ENCODE results near the gene YARS2.

DNA sequence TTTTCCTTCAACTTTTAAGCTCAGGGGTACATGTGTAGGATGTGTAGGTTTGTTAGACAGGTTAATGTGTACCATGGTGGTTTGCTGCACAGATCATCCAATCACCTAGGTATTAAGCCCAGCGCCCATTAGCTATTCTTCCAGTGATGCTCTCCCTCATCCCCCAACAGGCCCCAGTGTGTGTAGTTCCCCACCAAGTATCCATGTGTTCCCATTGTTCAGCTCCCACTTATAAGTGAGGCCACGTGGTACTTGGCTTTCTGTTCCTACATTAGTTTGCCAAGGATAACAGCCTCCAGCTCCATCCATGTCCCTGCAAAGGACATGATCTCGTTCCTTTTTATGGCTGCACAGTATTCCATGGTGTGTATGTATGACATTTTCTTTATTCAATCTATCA, 48.6 kb upstream of the YARS2 start:
- TF ChIP-seq POLR2A (IDR thresholded peaks at IDR 0.05) (no peak), EP300 (IDR thresholded peaks at IDR 0.05) (no peak), POLR2AphosphoS5 (IDR thresholded peaks at IDR 0.05) (no peak)
- TF ChIP-seq, protein P1, sequence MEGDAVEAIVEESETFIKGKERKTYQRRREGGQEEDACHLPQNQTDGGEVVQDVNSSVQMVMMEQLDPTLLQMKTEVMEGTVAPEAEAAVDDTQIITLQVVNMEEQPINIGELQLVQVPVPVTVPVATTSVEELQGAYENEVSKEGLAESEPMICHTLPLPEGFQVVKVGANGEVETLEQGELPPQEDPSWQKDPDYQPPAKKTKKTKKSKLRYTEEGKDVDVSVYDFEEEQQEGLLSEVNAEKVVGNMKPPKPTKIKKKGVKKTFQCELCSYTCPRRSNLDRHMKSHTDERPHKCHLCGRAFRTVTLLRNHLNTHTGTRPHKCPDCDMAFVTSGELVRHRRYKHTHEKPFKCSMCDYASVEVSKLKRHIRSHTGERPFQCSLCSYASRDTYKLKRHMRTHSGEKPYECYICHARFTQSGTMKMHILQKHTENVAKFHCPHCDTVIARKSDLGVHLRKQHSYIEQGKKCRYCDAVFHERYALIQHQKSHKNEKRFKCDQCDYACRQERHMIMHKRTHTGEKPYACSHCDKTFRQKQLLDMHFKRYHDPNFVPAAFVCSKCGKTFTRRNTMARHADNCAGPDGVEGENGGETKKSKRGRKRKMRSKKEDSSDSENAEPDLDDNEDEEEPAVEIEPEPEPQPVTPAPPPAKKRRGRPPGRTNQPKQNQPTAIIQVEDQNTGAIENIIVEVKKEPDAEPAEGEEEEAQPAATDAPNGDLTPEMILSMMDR (IDR thresholded peaks at IDR 0.05), result no peak
